ENCODE results near the gene EN1.

- TF ChIP-seq CTCF (IDR thresholded peaks at IDR 0.05), result no peak
- no peak for TF ChIP-seq POLR2A (IDR thresholded peaks at IDR 0.05)
These were observed 2.9 kb upstream of the EN1 start for GRCh38 chr2:118850168-118850900.
